Chondrocyte (in vitro differentiated cells): ENCODE measurements around the gene TBC1D23. TPM values are rescaled to one million over a fixed set of nuclear protein-coding genes. Genes with fewer than 3 reads are reported as not detected.

ENCODE experiments used
- DNase-seq: peaks from one replicate; pipeline ENCODE4 v3.0.0; 2021; ENCODE audit warnings: mixed read lengths, low spot score
- H3K27ac Mint-ChIP-seq: one replicate; pipeline ENCODE4 v1.8.0; 2021; ENCODE audit warnings: mild to moderate bottlenecking, moderate library complexity, mixed read lengths; ENCODE audit not compliant: unreplicated experiment
- H3K27me3 Mint-ChIP-seq: 2 replicates; pipeline ENCODE4 v1.8.0; 2021; ENCODE audit warnings: low read depth, mixed read lengths
- H3K36me3 Mint-ChIP-seq: 2 replicates; pipeline ENCODE4 v1.8.0; 2021; ENCODE audit warnings: low read depth, mixed read lengths
- H3K4me1 Mint-ChIP-seq: 2 replicates; pipeline ENCODE4 v1.8.0; 2021; ENCODE audit warnings: low read depth, mild to moderate bottlenecking, mixed read lengths
- H3K4me3 Mint-ChIP-seq: one replicate; pipeline ENCODE4 v1.8.0; 2021; ENCODE audit warnings: mild to moderate bottlenecking, moderate library complexity, mixed read lengths; ENCODE audit not compliant: unreplicated experiment
- H3K9me3 Mint-ChIP-seq: 2 replicates; pipeline ENCODE4 v1.8.0; 2021; ENCODE audit warnings: low read depth, mixed read lengths
- CTCF ChIP-seq: fragments of 200-600 bp; sonication (generic); IDR thresholded peaks from 2 replicates; pipeline ENCODE4 v1.5.0; 2021; ENCODE audit warnings: antibody characterized with exemption, mild to moderate bottlenecking, moderate library complexity
- total RNA-seq: library from RNA; stranded (reverse); gene quantifications from 3 replicates; pipeline ENCODE4 v1.2.1, GENCODE V29; 2021

Gene TBC1D23
- total RNA-seq, 1 donor from 2014 or later, result 43.5 TPM

GRCh38 chr3:100329800-100330489 lies 69.2 kb downstream of the TBC1D23 start:
- no peak overlapping the region for H3K4me3 Mint-ChIP-seq
- H3K36me3 Mint-ChIP-seq, result peaks cover 17% of the 10 kb centered on the region
- DNase-seq, result no peak
- no peaks in the 10 kb centered on the region for H3K27me3 Mint-ChIP-seq
- no peak overlapping the region for H3K27ac Mint-ChIP-seq
- no peak for TF ChIP-seq CTCF
- H3K4me1 Mint-ChIP-seq, result peaks cover 6% of the 10 kb centered on the region
- peaks cover 7% of the 10 kb centered on the region for H3K9me3 Mint-ChIP-seq

GRCh38 chr3:100330651-100331050 lies 69.9 kb downstream of the TBC1D23 start:
- Mint-ChIP-seq H3K9me3 (peaks cover 7% of the 10 kb centered on the region), H3K27me3 (no peaks in the 10 kb centered on the region), H3K36me3 (peaks cover 16% of the 10 kb centered on the region), H3K4me3 (no peak overlapping the region), H3K4me1 (peaks cover 13% of the 10 kb centered on the region), H3K27ac (no peak overlapping the region)
- no peak for TF ChIP-seq CTCF
- no peak for DNase-seq

- H3K27me3 Mint-ChIP-seq, result no peaks in the 10 kb centered on the region
- no peak overlapping the region for H3K4me3 Mint-ChIP-seq
- DNase-seq, result no peak
- no peak overlapping the region for H3K27ac Mint-ChIP-seq
- H3K36me3 Mint-ChIP-seq, result peaks cover 11% of the 10 kb centered on the region
- TF ChIP-seq CTCF, result no peak
- peaks cover 22% of the 10 kb centered on the region for H3K4me1 Mint-ChIP-seq
- peaks cover 7% of the 10 kb centered on the region for H3K9me3 Mint-ChIP-seq
These were observed 70.9 kb downstream of the TBC1D23 start for GRCh38 chr3:100331660-100332059.

- Mint-ChIP-seq H3K9me3 (no peaks in the 10 kb centered on the region), H3K27me3 (no peaks in the 10 kb centered on the region), H3K36me3 (peaks cover under 1% of the 10 kb centered on the region), H3K4me3 (no peak overlapping the region), H3K27ac (no peak overlapping the region), H3K4me1 (peaks cover 22% of the 10 kb centered on the region)
- DNase-seq, result no peak
- no peak for TF ChIP-seq CTCF
These were observed 72.3 kb downstream of the TBC1D23 start for GRCh38 chr3:100333051-100333450.

GRCh38 chr3:100333970-100334487 lies 73.2 kb downstream of the TBC1D23 start:
- Mint-ChIP-seq H3K27ac (peak overlapping the region; percentile 83), H3K27me3 (no peaks in the 10 kb centered on the region), H3K36me3 (peaks cover 1% of the 10 kb centered on the region), H3K9me3 (no peaks in the 10 kb centered on the region), H3K4me3 (peak overlapping the region; percentile 73), H3K4me1 (peaks cover 22% of the 10 kb centered on the region)
- no peak for TF ChIP-seq CTCF
- DNase-seq, result no peak
